ENCODE results near the gene PHF10.

Gene PHF10

GRCh38 chr6:169752074-169752623 is 27.8 kb upstream of the PHF10 start:
- peak overlapping the region; percentile 69 for H3K4me2 ChIP-seq (ENCODE audit: insufficient read depth, low read length)
- peaks cover 32% of the 10 kb centered on the region for H3K79me2 ChIP-seq (ENCODE audit: insufficient read depth, low read length)
- peaks cover 30% of the 10 kb centered on the region for H3K4me1 ChIP-seq (ENCODE audit: insufficient read depth, low read length)
- no peaks in the 10 kb centered on the region for H4K20me1 ChIP-seq (ENCODE audit: insufficient read depth, low read length)
- no peak; the same call in 2 of the 3 replicates for ATAC-seq (ENCODE audit: insufficient read depth, low read depth)
- H3K27ac ChIP-seq (ENCODE audit: low read length) = peak overlapping the region; percentile 91
- peak overlapping the region; percentile 69 to 94 for H3K4me3 ChIP-seq (ENCODE audit: low read depth in 1 of 2, low read length in 2 of 2)
- H3K36me3 ChIP-seq (ENCODE audit: insufficient read depth, low read length) = peaks cover 18% of the 10 kb centered on the region
- TF ChIP-seq CTCF (IDR thresholded peaks at IDR 0.05; ENCODE audit: borderline replicate concordance, extremely low read depth, low read length, poor library complexity, severe bottlenecking) (no peak), EZH2 (IDR thresholded peaks at IDR 0.05; ENCODE audit: borderline replicate concordance, low read depth, low read length, severe bottlenecking) (no peak)
- peak overlapping the region; percentile 99 for H3K9ac ChIP-seq (ENCODE audit: low read depth, low read length)
- H2AFZ ChIP-seq (ENCODE audit: low read depth, low read length) = peak overlapping the region; percentile 85
- peak; percentile 46 for DNase-seq
- H3K9me3 ChIP-seq (ENCODE audit: insufficient read depth, low read length, severe bottlenecking) = no peaks in the 10 kb centered on the region
- no peaks in the 10 kb centered on the region for H3K27me3 ChIP-seq (ENCODE audit: insufficient read depth, low read length, poor library complexity)

GRCh38 chr6:169751242-169752073 is 27.2 kb upstream of the PHF10 start, which contains the start of the genes DYNLT2 and ERMARD:
TSS of gene DYNLT2 (minus strand) at chr6:169751572. CDS start at chr6:169751458, 114 bp downstream.
TSS of gene ERMARD (plus strand) at chr6:169751622. CDS start at chr6:169751658, 36 bp downstream.
- DNase-seq (peak; percentile 93), ATAC-seq (ENCODE audit: insufficient read depth, low read depth) (peak; percentile 95)
- Histone ChIP-seq H2AFZ (ENCODE audit: low read depth, low read length) (peak within 1 kb of the TSS; percentile 87), H3K4me2 (ENCODE audit: insufficient read depth, low read length) (peak within 1 kb of the TSS; percentile 69), H3K36me3 (ENCODE audit: insufficient read depth, low read length) (peaks cover 12% of the 10 kb centered on the region), H3K79me2 (ENCODE audit: insufficient read depth, low read length) (peaks cover 32% of the 10 kb centered on the region), H3K9ac (ENCODE audit: low read depth, low read length) (peak within 1 kb of the TSS; percentile 99), H3K27me3 (ENCODE audit: insufficient read depth, low read length, poor library complexity) (no peaks in the 10 kb centered on the region), H4K20me1 (ENCODE audit: insufficient read depth, low read length) (no peaks in the 10 kb centered on the region), H3K4me3 (ENCODE audit: low read depth in 1 of 2, low read length in 2 of 2) (peak within 1 kb of the TSS; percentile 69 to 94), H3K27ac (ENCODE audit: low read length) (peak within 1 kb of the TSS; percentile 91), H3K4me1 (ENCODE audit: insufficient read depth, low read length) (peaks cover 30% of the 10 kb centered on the region), H3K9me3 (ENCODE audit: insufficient read depth, low read length, severe bottlenecking) (no peaks in the 10 kb centered on the region)
- TF ChIP-seq CTCF (IDR thresholded peaks at IDR 0.05; ENCODE audit: borderline replicate concordance, extremely low read depth, low read length, poor library complexity, severe bottlenecking) (no peak), EZH2 (IDR thresholded peaks at IDR 0.05; ENCODE audit: borderline replicate concordance, low read depth, low read length, severe bottlenecking) (no peak)

GRCh38 chr6:169746556-169746955 is 22.3 kb upstream of the PHF10 start:
- ATAC-seq (ENCODE audit: insufficient read depth, low read depth) = no peak
- Histone ChIP-seq H3K9me3 (ENCODE audit: insufficient read depth, low read length, severe bottlenecking) (no peaks in the 10 kb centered on the region), H3K36me3 (ENCODE audit: insufficient read depth, low read length) (peaks cover 5% of the 10 kb centered on the region), H3K27me3 (ENCODE audit: insufficient read depth, low read length, poor library complexity) (no peaks in the 10 kb centered on the region), H2AFZ (ENCODE audit: low read depth, low read length) (no peak overlapping the region), H3K4me1 (ENCODE audit: insufficient read depth, low read length) (peaks cover 11% of the 10 kb centered on the region), H3K79me2 (ENCODE audit: insufficient read depth, low read length) (peaks cover 16% of the 10 kb centered on the region), H3K4me3 (ENCODE audit: low read depth in 1 of 2, low read length in 2 of 2) (no peak overlapping the region), H3K27ac (ENCODE audit: low read length) (no peak overlapping the region), H4K20me1 (ENCODE audit: insufficient read depth, low read length) (no peaks in the 10 kb centered on the region), H3K9ac (ENCODE audit: low read depth, low read length) (no peak overlapping the region), H3K4me2 (ENCODE audit: insufficient read depth, low read length) (no peak overlapping the region)
- TF ChIP-seq CTCF (IDR thresholded peaks at IDR 0.05; ENCODE audit: borderline replicate concordance, extremely low read depth, low read length, poor library complexity, severe bottlenecking) (no peak), EZH2 (IDR thresholded peaks at IDR 0.05; ENCODE audit: borderline replicate concordance, low read depth, low read length, severe bottlenecking) (no peak)
- no peak for DNase-seq
